ENCODE measurements around the gene B4GALNT1. TPM values are rescaled to one million over a fixed set of nuclear protein-coding genes. Genes with fewer than 3 reads are reported as not detected.
A peak's percentile ranks its signal among the peaks of the same experiment; 100 is the strongest.

Gene B4GALNT1
- total RNA-seq, 2 donors from 2014 or later = 0.34 to 0.98 TPM

DNA sequence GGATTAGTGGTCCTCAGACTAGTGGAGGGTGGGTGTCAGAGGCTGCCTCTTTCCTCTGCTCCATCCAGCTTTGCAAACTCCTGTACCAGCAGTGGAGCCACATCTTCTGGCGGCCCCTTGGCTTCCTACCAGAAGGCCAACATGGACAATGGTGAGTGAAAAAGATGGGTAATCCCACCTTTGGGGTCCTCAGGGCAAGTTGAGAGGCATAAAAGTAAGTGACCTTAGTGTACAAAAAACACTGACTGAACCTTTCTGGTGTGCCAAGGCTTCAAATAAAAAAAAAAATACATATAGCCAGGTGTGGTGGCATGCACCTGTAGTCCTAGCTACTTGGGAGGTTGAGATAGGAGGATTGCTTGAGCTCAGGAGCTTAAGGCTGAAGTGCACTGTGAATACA, 51.2 kb downstream of the B4GALNT1 start:
- DNase-seq = no peak
- no peak for ATAC-seq
- intact Hi-C loops (cut with DNase I, micrococcal nuclease) = loop anchor here in 1 of 2 donors (5.0 kb wide), 1 partner anchor 40 kb away; no protein-coding TSS in a partner anchor

GRCh38 chr12:57580466-57580795, 52.6 kb downstream of the B4GALNT1 start:
- intact Hi-C loops (cut with DNase I, micrococcal nuclease) = loop anchor here in 1 of 2 donors (5.0 kb wide), 1 partner anchor 42 kb away; no protein-coding TSS in a partner anchor
- no peak for DNase-seq
- ATAC-seq = no peak

- peak; percentile 75 for ATAC-seq
- DNase-seq = no peak
- intact Hi-C loops (cut with DNase I, micrococcal nuclease) = loop anchor here (2.0 to 5.0 kb wide), 2 partner anchors 42 to 43 kb away; no protein-coding TSS in a partner anchor
Measured at GRCh38 chr12:57579677-57580465, 53.1 kb downstream of the B4GALNT1 start.

GRCh38 chr12:57579011-57579410, 54.0 kb downstream of the B4GALNT1 start:
- intact Hi-C loops (cut with DNase I, micrococcal nuclease) = loop anchor here in 1 of 2 donors (2.0 kb wide), 1 partner anchor 44 kb away; no protein-coding TSS in a partner anchor
- no peak for ATAC-seq
- no peak for DNase-seq

GRCh38 chr12:57577981-57578758, 54.8 kb downstream of the B4GALNT1 start:
- no peak for ATAC-seq

DNA sequence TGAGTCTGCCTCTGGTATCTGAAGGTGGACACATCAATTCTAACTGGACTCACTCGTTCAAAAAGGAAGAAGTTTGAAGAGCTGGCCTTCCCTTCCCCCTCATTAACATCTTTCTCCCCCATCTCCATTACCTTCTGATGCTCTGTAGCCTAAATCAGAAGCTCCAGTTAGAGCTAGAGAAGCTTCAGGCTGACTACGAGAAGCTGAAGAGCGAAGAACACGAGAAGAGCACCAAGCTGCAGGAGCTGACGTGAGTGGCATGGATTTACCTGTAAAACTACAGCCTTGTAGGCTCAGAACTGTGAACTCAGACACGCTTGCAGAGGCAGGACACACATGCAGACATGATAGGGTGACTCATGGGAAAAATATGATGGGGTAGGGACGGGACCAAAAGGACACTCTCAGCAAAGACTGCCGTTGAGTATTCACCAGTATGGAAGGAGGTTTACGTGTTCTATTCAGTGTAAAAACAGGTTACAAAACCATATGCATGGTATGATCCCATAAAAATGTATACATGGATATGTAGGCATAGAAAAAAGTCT, 56.3 kb downstream of the B4GALNT1 start:
- no peak for DNase-seq
- no peak for ATAC-seq
- intact Hi-C loops (cut with DNase I, micrococcal nuclease) = no loop called here

More at GRCh38 chr12:57577981-57578758, 54.8 kb downstream of the B4GALNT1 start:
- DNase-seq = no peak
- intact Hi-C loops (cut with DNase I, micrococcal nuclease) = loop anchor here in 1 of 2 donors (2.0 kb wide), 1 partner anchor 45 kb away; no protein-coding TSS in a partner anchor

Other genes with a start within 250 kb of the B4GALNT1 start
- 10 to 100 TPM; 62.5 to 62.8 TPM for gene R3HDM2, start 202.2 kb downstream of the B4GALNT1 start, total RNA-seq
- not detected for gene INHBC, start 198.4 kb downstream of the B4GALNT1 start, total RNA-seq
- gene INHBE, start 177.9 kb downstream of the B4GALNT1 start, total RNA-seq = not detected
- gene GLI1, start 173.4 kb downstream of the B4GALNT1 start, total RNA-seq = 1 to 10 TPM; 1.8 to 1.9 TPM
- 10 to 100 TPM in 1 of 2 donors, 1 to 10 TPM in 1; 6.4 to 11.4 TPM for gene ARHGAP9, start 153.3 kb downstream of the B4GALNT1 start, total RNA-seq
- 100 to 1,000 TPM in 1 of 2 donors, 10 to 100 TPM in 1; 89.3 to 125 TPM for gene MARS1, start 145.1 kb downstream of the B4GALNT1 start, total RNA-seq
- 10 to 100 TPM; 19.8 to 20.5 TPM for gene DDIT3, start 112.7 kb downstream of the B4GALNT1 start, total RNA-seq
- gene MBD6, start 110.4 kb downstream of the B4GALNT1 start, total RNA-seq = 100 to 1,000 TPM; 104 to 116 TPM
- gene DCTN2, start 86.0 kb downstream of the B4GALNT1 start, total RNA-seq = 100 to 1,000 TPM; 139 to 151 TPM
- gene KIF5A, start 83.2 kb downstream of the B4GALNT1 start, total RNA-seq = 1 to 10 TPM in 1 of 2 donors, under 1 TPM in 1; 0.85 to 1.3 TPM
- 10 to 100 TPM; 63.5 to 67.9 TPM for gene PIP4K2C, start 42.0 kb downstream of the B4GALNT1 start, total RNA-seq
- 10 to 100 TPM in 1 of 2 donors, 1 to 10 TPM in 1; 3.7 to 10.2 TPM for gene DTX3, start 28.4 kb downstream of the B4GALNT1 start, total RNA-seq
- 10 to 100 TPM in 1 of 2 donors, 1 to 10 TPM in 1; 3.1 to 14.9 TPM for gene ARHGEF25, start 21.8 kb downstream of the B4GALNT1 start, total RNA-seq
- 100 to 1,000 TPM; 310 to 322 TPM for gene OS9, start 60.9 kb upstream of the B4GALNT1 start, total RNA-seq
- gene AGAP2, start 105.5 kb upstream of the B4GALNT1 start, total RNA-seq = 1 to 10 TPM in 1 of 2 donors, under 1 TPM in 1; 0.92 to 1.5 TPM
- gene TSPAN31, start 111.8 kb upstream of the B4GALNT1 start, total RNA-seq = 10 to 100 TPM; 28.9 to 40.6 TPM
- gene CDK4, start 119.1 kb upstream of the B4GALNT1 start, total RNA-seq = 10 to 100 TPM; 38.4 to 46.0 TPM
- gene MARCHF9, start 121.9 kb upstream of the B4GALNT1 start, total RNA-seq = 10 to 100 TPM; 12.2 to 13.1 TPM
- gene CYP27B1, start 133.9 kb upstream of the B4GALNT1 start, total RNA-seq = 1 to 10 TPM in 1 of 2 donors, under 1 TPM in 1; 0.87 to 1.7 TPM
- gene METTL1, start 138.9 kb upstream of the B4GALNT1 start, total RNA-seq = 10 to 100 TPM in 1 of 2 donors, 1 to 10 TPM in 1; 9.3 to 11.6 TPM
- gene EEF1AKMT3, start 139.4 kb upstream of the B4GALNT1 start, total RNA-seq = 1 to 10 TPM; 4.8 to 6.8 TPM
- 10 to 100 TPM; 25.3 to 31.8 TPM for gene TSFM, start 149.6 kb upstream of the B4GALNT1 start, total RNA-seq
- 1 to 10 TPM; 7.5 to 7.7 TPM for gene AVIL, start 185.5 kb upstream of the B4GALNT1 start, total RNA-seq
- 100 to 1,000 TPM; 152 to 254 TPM for gene CTDSP2, start 213.5 kb upstream of the B4GALNT1 start, total RNA-seq